Measurements from ENCODE around the gene AKAP11. TPM values are rescaled to one million over a fixed set of nuclear protein-coding genes. Genes with fewer than 3 reads are reported as not detected.

The AKAP11 gene
- total and polyA plus RNA-seq, 2 of the 13 experiments (the other 11 are each of a cell fraction or from before 2014, with no cell fraction given) = 7.2 to 9.8 TPM

DNA sequence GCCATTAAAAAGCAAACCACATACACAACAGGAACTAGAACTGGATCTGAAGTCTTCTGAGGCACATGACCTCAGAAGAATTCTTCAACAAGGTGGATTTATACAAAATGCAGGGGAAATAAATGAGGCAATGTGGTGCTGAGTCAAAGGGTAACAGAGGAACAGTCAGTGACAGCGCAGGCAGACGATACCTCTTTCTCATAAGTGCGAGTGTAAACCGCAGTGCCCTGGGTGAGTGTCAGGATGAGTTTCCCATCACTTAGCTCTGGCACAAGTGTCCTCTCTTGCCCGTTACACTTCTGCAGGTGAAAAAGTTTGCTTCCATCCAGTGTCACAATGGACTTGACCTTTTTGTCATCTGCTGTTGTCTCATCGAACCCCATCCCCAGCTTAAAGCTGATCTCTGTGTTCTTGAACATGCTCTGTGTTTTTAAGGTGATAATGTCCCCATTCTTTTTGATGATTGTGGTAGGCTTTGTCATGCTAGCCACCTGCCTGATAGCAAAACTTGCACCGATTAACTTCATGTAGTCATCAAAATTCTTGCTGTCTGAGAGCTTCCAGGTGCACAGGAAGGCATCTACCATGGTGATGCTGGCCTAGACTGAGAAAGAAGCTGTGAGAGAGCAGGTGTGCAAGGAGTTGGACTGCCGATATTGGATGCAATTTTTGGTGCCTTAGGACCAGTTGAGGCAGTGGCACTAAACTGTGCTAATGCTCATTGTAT is 97.3 kb downstream of the AKAP11 start:
- H2AFZ ChIP-seq (ENCODE audit: low read length) = no peak overlapping the region
- no peak for TF ChIP-seq ZNF737 (CRISPR knock-in tag; IDR thresholded peaks at IDR 0.05; ENCODE audit: borderline replicate concordance)
- no peak for TF ChIP-seq ZNF510 (CRISPR knock-in tag; IDR thresholded peaks at IDR 0.05; ENCODE audit: low read depth)
- ChIA-PET CTCF (ENCODE audit: low intra/inter-chr PET ratio, low total read pairs) (no interaction called here), POLR2A (no interaction called here)
- H3K4me2 ChIP-seq (ENCODE audit: low read depth, low read length) = no peak overlapping the region
- no peaks in the 10 kb centered on the region for H4K20me1 ChIP-seq (ENCODE audit: insufficient read depth, low read length)
- H3K4me1 ChIP-seq (ENCODE audit: insufficient read depth, low read length) = peaks cover 5% of the 10 kb centered on the region
- H3K9me3 ChIP-seq (ENCODE audit: low read length) = no peaks in the 10 kb centered on the region
- H3K79me2 ChIP-seq (ENCODE audit: insufficient read depth, low read length) = no peaks in the 10 kb centered on the region
- H3K9ac ChIP-seq (ENCODE audit: insufficient read depth, low read depth, low read length) = no peak overlapping the region
- no peaks in the 10 kb centered on the region for H3K36me3 ChIP-seq (replicated peaks in 1 of 2; ENCODE audit: control insufficient read depth in 1 of 2, insufficient read depth in 2 of 2, low read length in 2 of 2)
- no peak for FAIRE-seq
- H3K27me3 ChIP-seq (ENCODE audit: control insufficient read depth in 1 of 2, insufficient read depth in 2 of 2, low read length in 2 of 2) = no peaks in the 10 kb centered on the region
- no peak overlapping the region for H3K27ac ChIP-seq (ENCODE audit: extremely low read length, insufficient read depth, low read length)
- no peak for DNase-seq (ENCODE audit: low spot score)
- H3K4me3 ChIP-seq (replicated peaks in 1 of 3; ENCODE audit: insufficient read depth in 1 of 3, low read depth in 2 of 3, low read length in 3 of 3) = no peak overlapping the region
- in situ Hi-C loops (cut with HindIII; ENCODE audit: extremely low pct_ligation_motif_present, low pct_unique_long_range_greater_than_20kb) (no loop called here), intact Hi-C loops (cut with micrococcal nuclease; ENCODE audit: unreplicated experiment) (no loop called here)
- 30% methylated on average over 8 of the region's 8 CpGs for WGBS (ENCODE audit: low lambda C conversion rate)
- ATAC-seq = no peak
- no TSS peak for BruUV-seq (replicated peaks)

- H3K4me2 ChIP-seq (ENCODE audit: low read depth, low read length) = no peak overlapping the region
- H3K36me3 ChIP-seq (replicated peaks in 1 of 2; ENCODE audit: control insufficient read depth in 1 of 2, insufficient read depth in 2 of 2, low read length in 2 of 2) = no peaks in the 10 kb centered on the region
- DNase-seq (ENCODE audit: low spot score) (no peak), ATAC-seq (no peak), FAIRE-seq (no peak)
- ChIA-PET CTCF (ENCODE audit: low intra/inter-chr PET ratio, low total read pairs) (no interaction called here), POLR2A (no interaction called here)
- H2AFZ ChIP-seq (ENCODE audit: low read length) = no peak overlapping the region
- in situ Hi-C loops (cut with HindIII; ENCODE audit: extremely low pct_ligation_motif_present, low pct_unique_long_range_greater_than_20kb) (no loop called here), intact Hi-C loops (cut with micrococcal nuclease; ENCODE audit: unreplicated experiment) (no loop called here)
- H3K9ac ChIP-seq (ENCODE audit: insufficient read depth, low read depth, low read length) = no peak overlapping the region
- H3K79me2 ChIP-seq (ENCODE audit: insufficient read depth, low read length) = no peaks in the 10 kb centered on the region
- no peaks in the 10 kb centered on the region for H4K20me1 ChIP-seq (ENCODE audit: insufficient read depth, low read length)
- 18% methylated on average over 6 of the region's 6 CpGs for WGBS (ENCODE audit: low lambda C conversion rate)
- BruUV-seq (replicated peaks) = no TSS peak
- TF ChIP-seq REST (IDR thresholded peaks at IDR 0.05; ENCODE audit: borderline replicate concordance in 1 of 2, low read depth in 1 of 2, low read length in 2 of 2) = no peak
- TF ChIP-seq, protein P1, sequence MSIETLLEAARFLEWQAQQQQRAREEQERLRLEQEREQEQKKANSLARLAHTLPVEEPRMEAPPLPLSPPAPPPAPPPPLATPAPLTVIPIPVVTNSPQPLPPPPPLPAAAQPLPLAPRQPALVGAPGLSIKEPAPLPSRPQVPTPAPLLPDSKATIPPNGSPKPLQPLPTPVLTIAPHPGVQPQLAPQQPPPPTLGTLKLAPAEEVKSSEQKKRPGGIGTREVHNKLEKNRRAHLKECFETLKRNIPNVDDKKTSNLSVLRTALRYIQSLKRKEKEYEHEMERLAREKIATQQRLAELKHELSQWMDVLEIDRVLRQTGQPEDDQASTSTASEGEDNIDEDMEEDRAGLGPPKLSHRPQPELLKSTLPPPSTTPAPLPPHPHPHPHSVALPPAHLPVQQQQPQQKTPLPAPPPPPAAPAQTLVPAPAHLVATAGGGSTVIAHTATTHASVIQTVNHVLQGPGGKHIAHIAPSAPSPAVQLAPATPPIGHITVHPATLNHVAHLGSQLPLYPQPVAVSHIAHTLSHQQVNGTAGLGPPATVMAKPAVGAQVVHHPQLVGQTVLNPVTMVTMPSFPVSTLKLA (IDR thresholded peaks at IDR 0.05) = no peak
- no peak overlapping the region for H3K4me3 ChIP-seq (replicated peaks in 1 of 3; ENCODE audit: insufficient read depth in 1 of 3, low read depth in 2 of 3, low read length in 3 of 3)
- H3K27ac ChIP-seq (ENCODE audit: extremely low read length, insufficient read depth, low read length) = no peak overlapping the region
- no peaks in the 10 kb centered on the region for H3K4me1 ChIP-seq (ENCODE audit: insufficient read depth, low read length)
- no peaks in the 10 kb centered on the region for H3K9me3 ChIP-seq (ENCODE audit: low read length)
- H3K27me3 ChIP-seq (ENCODE audit: control insufficient read depth in 1 of 2, insufficient read depth in 2 of 2, low read length in 2 of 2) = no peaks in the 10 kb centered on the region
Observed at GRCh38 chr13:42370229-42370628, 98.3 kb downstream of the AKAP11 start.
